AG04450 (cell line): ENCODE measurements around the gene FHL1. TPM values are rescaled to one million over a fixed set of nuclear protein-coding genes. Genes with fewer than 3 reads are reported as not detected.

ENCODE experiments used
- CTCF ChIA-PET: fragments of 300-600, 350-600 bp; formaldehyde crosslinking; extraction: SDS; loops from one replicate; lab custom pipeline; 2022; ENCODE audit warnings: antibody characterized with exemption, inconsistent platforms; lab: Charles Lee
- POLR2A ChIA-PET: fragments of 350-600 bp; formaldehyde crosslinking; extraction: SDS; loops from one replicate; lab custom pipeline; 2021; ENCODE audit warnings: antibody characterized with exemption, inconsistent platforms; lab: Yijun Ruan, JAX
- DNase-seq: peaks from one replicate; pipeline ENCODE4 v3.0.0-alpha.2; 2011; ENCODE audit warnings: low read depth, low spot score
- H3K27ac ChIP-seq: one replicate; pipeline ENCODE4 v1.5.1; 2012; ENCODE audit warnings: low read depth, low read length, control low read depth
- H3K27me3 ChIP-seq: one replicate; pipeline ENCODE4 v1.6.0; 2012; ENCODE audit warnings: low read length; ENCODE audit not compliant: control insufficient read depth, insufficient read depth
- H3K4me3 ChIP-seq: 2 replicates; pipeline ENCODE4 v1.5.1; 2011; ENCODE audit warnings: mild to moderate bottlenecking, low read depth, low read length, control low read depth
- H3K9me3 ChIP-seq: 2 replicates; pipeline ENCODE4 v1.5.1; 2012; ENCODE audit warnings: low read length; ENCODE audit not compliant: control insufficient read depth, insufficient read depth
- polyA plus RNA-seq: library from polyadenylated mRNA; depleted of rRNA; stranded (reverse); fragments of >200 nt; gene quantifications from 2 replicates; pipeline ENCODE4 v1.2.3, GENCODE V29; 2011
- TF ChIP-seq, protein P1 (sequence below): IDR thresholded peaks from 2 replicates; pipeline ENCODE4 v1.5.1; 2011; ENCODE audit warnings: low read depth, low read length, control low read depth, inconsistent platforms

The FHL1 gene
- polyA plus RNA-seq, 1 experiment, result 158 TPM

DNA sequence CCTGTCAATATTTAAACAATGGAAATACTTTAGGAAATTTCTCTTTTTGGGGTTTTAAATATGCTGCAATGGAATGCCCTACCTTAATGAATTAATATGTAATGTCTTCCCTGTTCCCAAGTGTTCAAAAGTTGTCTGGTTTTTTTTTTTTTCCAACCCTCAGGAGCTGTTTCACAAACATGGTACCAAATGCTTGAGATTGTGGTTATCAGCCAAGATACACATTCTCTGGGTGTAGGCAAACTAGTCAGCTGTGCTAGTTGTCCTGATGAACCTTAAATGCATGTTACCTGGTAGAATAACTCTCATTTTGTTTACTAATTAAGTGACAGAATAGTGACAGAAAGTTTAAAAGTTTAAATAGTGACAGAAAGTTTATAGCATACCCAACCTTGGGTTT is 50.7 kb downstream of the FHL1 start:
- Histone ChIP-seq H3K27ac (no peak overlapping the region), H3K27me3 (no peaks in the 10 kb centered on the region), H3K9me3 (no peaks in the 10 kb centered on the region), H3K4me3 (no peak overlapping the region)
- CTCF ChIA-PET, result interaction anchor here (1.0 kb wide), 3 partner anchors 8 to 171 kb away, joined by 3 to 4 read pairs (median 3); no protein-coding TSS in a partner anchor
- DNase-seq, result no peak
- POLR2A ChIA-PET, result no interaction called here
- TF ChIP-seq, protein P1, sequence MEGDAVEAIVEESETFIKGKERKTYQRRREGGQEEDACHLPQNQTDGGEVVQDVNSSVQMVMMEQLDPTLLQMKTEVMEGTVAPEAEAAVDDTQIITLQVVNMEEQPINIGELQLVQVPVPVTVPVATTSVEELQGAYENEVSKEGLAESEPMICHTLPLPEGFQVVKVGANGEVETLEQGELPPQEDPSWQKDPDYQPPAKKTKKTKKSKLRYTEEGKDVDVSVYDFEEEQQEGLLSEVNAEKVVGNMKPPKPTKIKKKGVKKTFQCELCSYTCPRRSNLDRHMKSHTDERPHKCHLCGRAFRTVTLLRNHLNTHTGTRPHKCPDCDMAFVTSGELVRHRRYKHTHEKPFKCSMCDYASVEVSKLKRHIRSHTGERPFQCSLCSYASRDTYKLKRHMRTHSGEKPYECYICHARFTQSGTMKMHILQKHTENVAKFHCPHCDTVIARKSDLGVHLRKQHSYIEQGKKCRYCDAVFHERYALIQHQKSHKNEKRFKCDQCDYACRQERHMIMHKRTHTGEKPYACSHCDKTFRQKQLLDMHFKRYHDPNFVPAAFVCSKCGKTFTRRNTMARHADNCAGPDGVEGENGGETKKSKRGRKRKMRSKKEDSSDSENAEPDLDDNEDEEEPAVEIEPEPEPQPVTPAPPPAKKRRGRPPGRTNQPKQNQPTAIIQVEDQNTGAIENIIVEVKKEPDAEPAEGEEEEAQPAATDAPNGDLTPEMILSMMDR, result no peak

DNA sequence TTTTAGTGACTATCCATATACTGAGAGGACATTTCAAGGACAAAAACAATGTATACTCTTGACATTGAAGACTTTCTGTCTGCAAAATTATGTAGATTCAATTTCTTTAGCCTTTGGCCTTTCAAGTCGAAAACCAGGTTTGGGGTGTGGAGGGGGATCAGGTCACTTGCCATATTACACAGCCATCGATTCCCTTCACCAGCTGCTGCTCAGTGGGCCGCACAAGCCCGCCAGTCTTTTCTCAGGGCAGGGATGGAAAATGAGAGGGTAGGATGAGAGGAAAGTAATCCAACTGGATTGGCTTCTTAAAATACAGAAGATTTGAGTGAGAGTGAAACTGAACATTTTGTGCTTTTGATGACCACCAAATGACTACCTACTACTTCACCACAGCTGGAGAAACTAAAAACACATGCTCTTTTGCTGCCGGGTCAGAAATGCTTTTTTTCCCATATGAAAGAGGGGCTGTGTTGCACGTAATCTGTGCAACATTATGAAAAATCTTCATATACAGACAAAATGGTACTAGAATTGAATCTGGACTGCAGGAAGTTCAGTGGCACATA is 51.4 kb downstream of the FHL1 start:
- POLR2A ChIA-PET, result no interaction called here
- TF ChIP-seq, protein P1, result no peak
- Histone ChIP-seq H3K27me3 (no peaks in the 10 kb centered on the region), H3K4me3 (no peak overlapping the region), H3K9me3 (no peaks in the 10 kb centered on the region), H3K27ac (no peak overlapping the region)
- CTCF ChIA-PET, result interaction anchor here (2.1 kb wide), 1 partner anchor 170 kb away, joined by 11 read pairs; no protein-coding TSS in a partner anchor
- no peak for DNase-seq

DNA sequence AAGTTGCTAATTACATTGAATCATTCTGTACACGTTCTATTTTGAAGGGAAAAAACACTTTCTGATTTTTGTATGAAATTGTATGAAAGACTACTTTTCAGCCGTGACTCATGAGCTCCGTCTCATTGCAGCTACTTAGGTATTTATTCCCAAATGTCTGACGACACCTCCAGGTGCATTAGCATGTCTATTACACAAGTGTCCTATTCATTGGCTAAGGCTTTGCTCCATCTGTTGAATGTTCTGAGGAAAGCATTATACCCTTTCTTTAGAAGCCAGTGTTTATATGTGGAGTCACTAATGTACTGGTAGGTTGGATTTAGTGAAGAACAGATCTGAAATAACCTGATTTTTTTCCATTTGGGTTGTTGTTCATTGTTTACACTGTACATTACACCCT is 52.0 kb downstream of the FHL1 start:
- CTCF ChIA-PET, result interaction anchor here (1.0 to 2.1 kb wide), 3 partner anchors 9 to 171 kb away, joined by 4 to 11 read pairs (median 6); no protein-coding TSS in a partner anchor
- POLR2A ChIA-PET, result no interaction called here
- H3K27ac ChIP-seq, result no peak overlapping the region
- no peaks in the 10 kb centered on the region for H3K27me3 ChIP-seq
- no peak overlapping the region for H3K4me3 ChIP-seq
- H3K9me3 ChIP-seq, result no peaks in the 10 kb centered on the region
- DNase-seq, result peak; percentile 18
- TF ChIP-seq, protein P1, result no peak

DNA sequence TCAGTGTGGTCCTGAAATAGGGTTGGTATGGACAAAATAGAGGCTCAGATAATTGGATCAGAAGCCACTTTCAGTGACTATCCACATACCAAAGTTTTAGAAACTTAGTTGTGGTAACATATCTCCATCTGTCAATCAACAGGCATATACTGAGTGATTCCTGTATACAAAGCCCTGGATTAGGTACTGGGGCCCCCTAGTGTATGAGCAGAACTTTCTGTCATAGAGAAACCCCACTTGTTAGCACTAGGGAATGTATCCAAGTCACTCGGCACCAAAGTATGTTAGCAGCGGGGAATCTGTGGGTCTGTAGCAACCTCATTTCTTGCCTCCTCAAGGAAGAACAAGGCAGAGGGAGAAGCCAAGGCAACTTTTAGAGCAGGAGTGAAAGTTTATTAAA is 53.1 kb downstream of the FHL1 start:
- Histone ChIP-seq H3K9me3 (no peaks in the 10 kb centered on the region), H3K27ac (no peak overlapping the region), H3K27me3 (no peaks in the 10 kb centered on the region), H3K4me3 (no peak overlapping the region)
- ChIA-PET POLR2A (no interaction called here), CTCF (interaction anchor here (1.0 to 2.1 kb wide), 3 partner anchors 10 to 172 kb away, joined by 4 to 11 read pairs (median 6); no protein-coding TSS in a partner anchor)
- TF ChIP-seq, protein P1, result peak; percentile 43
- DNase-seq, result no peak

DNA sequence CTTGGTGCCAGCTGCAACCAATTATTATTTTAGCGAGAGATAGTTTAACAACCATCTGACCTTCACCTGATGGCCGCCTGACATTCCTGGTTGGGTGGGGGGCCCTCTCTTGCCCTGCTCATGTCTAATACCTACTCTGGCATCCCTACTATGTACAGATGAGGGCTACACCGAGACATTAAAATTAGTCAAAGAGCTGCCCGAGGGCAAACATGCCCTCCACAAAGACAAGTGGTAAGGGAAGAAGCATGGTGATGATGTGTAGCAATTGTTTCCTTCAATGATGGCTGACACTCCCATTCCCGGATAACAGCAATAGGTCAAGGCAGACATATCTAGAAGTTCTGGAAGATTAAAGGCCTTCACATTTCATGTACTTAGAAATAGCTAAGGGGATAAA is 54.3 kb downstream of the FHL1 start:
- TF ChIP-seq, protein P1, result no peak
- Histone ChIP-seq H3K27me3 (no peaks in the 10 kb centered on the region), H3K9me3 (no peaks in the 10 kb centered on the region), H3K4me3 (no peak overlapping the region), H3K27ac (no peak overlapping the region)
- ChIA-PET CTCF (interaction anchor here (0.6 to 5.0 kb wide), 2 partner anchors 148 to 173 kb away, joined by 3 to 26 read pairs; no protein-coding TSS in a partner anchor), POLR2A (no interaction called here)
- DNase-seq, result no peak
